Endothelial cell of umbilical vein (primary cell): ENCODE data around the gene TET1. TPM values are rescaled to one million over a fixed set of nuclear protein-coding genes. Genes with fewer than 3 reads are reported as not detected.

Source experiments
- BruUV-seq: library from RNA; stranded (reverse); fragments of 400-500 nt; replicated peaks from 2 replicates; lab custom pipeline; 2021; lab: Mats Ljungman, UMichigan
- CTCF ChIA-PET: fragments of 300-600, 350-600 bp; sonication (Branson Sonifier 250); formaldehyde crosslinking; loops from one replicate; lab custom pipeline; 2021; ENCODE audit warnings: antibody characterized with exemption, inconsistent platforms; lab: Charles Lee
- POLR2A ChIA-PET: fragments of 300-600, 350-600 bp; sonication (Branson Sonifier 250); formaldehyde crosslinking; loops from one replicate; lab custom pipeline; 2021; ENCODE audit warnings: antibody characterized with exemption, inconsistent platforms; lab: Charles Lee
- DNase-seq: peaks from one replicate; pipeline ENCODE4 v3.0.0-alpha.2; 2011; ENCODE audit warnings: low read depth, low spot score
- FAIRE-seq: peaks from 2 replicates; lab custom pipeline; 2011; peaks lifted over from hg19 to GRCh38; lab: Jason Lieb, UNC
- H2AFZ ChIP-seq: 2 replicates; pipeline ENCODE4 v1.6.0; 2012; ENCODE audit warnings: low read depth, low read length, control low read depth, inconsistent platforms
- H3K27ac ChIP-seq: 2 replicates; pipeline ENCODE4 v1.5.1; 2011; ENCODE audit warnings: low read depth, mild to moderate bottlenecking, control low read depth, low read length, moderate library complexity; ENCODE audit not compliant: insufficient read depth
- H3K27me3 ChIP-seq, 2 experiments: 2 replicates each; pipeline versions ENCODE4 v1.6.0 to v1.6.1; 2011; ENCODE audit warnings: low read length in 2 of 2, mixed read lengths in 1 of 2; ENCODE audit not compliant: control insufficient read depth in 2 of 2, insufficient read depth in 2 of 2
- H3K36me3 ChIP-seq, 2 experiments: 2 replicates in 1 of 2; 3 replicates in 1 of 2; pipeline ENCODE4 v1.5.1; 2011; ENCODE audit warnings: low read length in 2 of 2, mild to moderate bottlenecking in 1 of 2, moderate library complexity in 1 of 2; ENCODE audit not compliant: control insufficient read depth in 2 of 2, insufficient read depth in 2 of 2; ENCODE audit errors: extremely low read depth in 1 of 2
- H3K4me1 ChIP-seq: 3 replicates; pipeline ENCODE4 v1.5.1; 2011; ENCODE audit warnings: mild to moderate bottlenecking, low read length; ENCODE audit not compliant: control insufficient read depth, insufficient read depth; ENCODE audit errors: extremely low read depth
- H3K4me2 ChIP-seq: 2 replicates; pipeline ENCODE4 v1.6.1; 2011; ENCODE audit warnings: low read length, control low read depth, mixed read lengths; ENCODE audit not compliant: insufficient read depth
- H3K4me3 ChIP-seq, 3 experiments: fragments of 200-600 bp in 1 of 3; sonication (generic), shearing (Covaris generic) in 1 of 3; replicated peaks in 1 of 3; 2 replicates each; pipeline ENCODE4 v1.5.1; 2011 to 2016; ENCODE audit warnings: control low read depth in 3 of 3, low read length in 3 of 3, mild to moderate bottlenecking in 2 of 3, inconsistent platforms in 1 of 3, low read depth in 1 of 3, moderate library complexity in 1 of 3; ENCODE audit not compliant: insufficient read depth in 1 of 3
- H3K79me2 ChIP-seq: 2 replicates; pipeline ENCODE4 v1.6.0; 2012; ENCODE audit warnings: low read length, inconsistent platforms; ENCODE audit not compliant: control insufficient read depth, insufficient read depth
- H3K9ac ChIP-seq: replicated peaks from 2 replicates; pipeline ENCODE3; 2011; ENCODE audit warnings: low read length, control low read depth; ENCODE audit not compliant: insufficient read depth; ENCODE audit errors: extremely low read depth
- H3K9me1 ChIP-seq: replicated peaks from 3 replicates; pipeline ENCODE4 v1.6.0; 2011; ENCODE audit warnings: mild to moderate bottlenecking, low read length; ENCODE audit not compliant: control insufficient read depth, insufficient read depth; ENCODE audit errors: extremely low read depth
- H3K9me3 ChIP-seq: replicated peaks from 2 replicates; pipeline ENCODE4 v1.5.1; 2012; ENCODE audit warnings: low read length, inconsistent platforms; ENCODE audit not compliant: control insufficient read depth, insufficient read depth
- H4K20me1 ChIP-seq: replicated peaks from 2 replicates; pipeline ENCODE3; 2011; ENCODE audit warnings: mild to moderate bottlenecking, low read length; ENCODE audit not compliant: control insufficient read depth, insufficient read depth; ENCODE audit errors: extremely low read depth
- EZH2 ChIP-seq: IDR thresholded peaks from 2 replicates; pipeline ENCODE4 v1.6.1; 2012; ENCODE audit warnings: borderline replicate concordance, low read depth, mild to moderate bottlenecking, moderate library complexity, low read length, inconsistent platforms; ENCODE audit not compliant: severe bottlenecking
- FOS ChIP-seq: IDR thresholded peaks from 2 replicates; pipeline ENCODE4 v1.6.1; 2011; ENCODE audit warnings: mild to moderate bottlenecking, low read length, moderate library complexity, borderline replicate concordance; ENCODE audit not compliant: insufficient read depth
- GATA2 ChIP-seq: IDR thresholded peaks from 2 replicates; pipeline ENCODE4 v1.7.0; 2011; ENCODE audit warnings: low read depth, mild to moderate bottlenecking, moderate library complexity, mixed read lengths, low read length; ENCODE audit not compliant: insufficient read length, insufficient read depth
- JUN ChIP-seq: IDR thresholded peaks from 2 replicates; pipeline ENCODE4 v1.6.1; 2011; ENCODE audit warnings: borderline replicate concordance, low read depth; ENCODE audit not compliant: insufficient read length, insufficient read depth
- MYC ChIP-seq: IDR thresholded peaks from one replicate; pipeline ENCODE4 v1.6.1; 2011; ENCODE audit warnings: mild to moderate bottlenecking, low read depth, low read length
- POLR2A ChIP-seq: IDR thresholded peaks from 2 replicates; pipeline ENCODE4 v1.6.1; 2012; ENCODE audit warnings: low read depth, mild to moderate bottlenecking, control low read depth, low read length
- POLR2AphosphoS5 ChIP-seq: IDR thresholded peaks from 2 replicates; pipeline ENCODE4 v1.6.1; 2012; ENCODE audit warnings: low read depth, mild to moderate bottlenecking, control low read depth, low read length, moderate library complexity; ENCODE audit not compliant: insufficient read depth
- dilution Hi-C: fragments of 300-500 bp; cut with MboI; formaldehyde crosslinking; loops from one replicate; pipeline ENCODE4 v1.15.0; 2019; ENCODE audit warnings: low sequenced_read_pairs; ENCODE audit not compliant: extremely low pct_ligation_motif_present
- intact Hi-C: fragments of 100-400 bp; cut with micrococcal nuclease; formaldehyde crosslinking; loops from one replicate; pipeline ENCODE4 v1.10.0; 2022
- polyA plus RNA-seq, 4 experiments: library from polyadenylated mRNA; depleted of rRNA in 3 of 4; stranded (reverse) in 3 of 4; unstranded in 1 of 4; fragments of >200 nt; gene quantifications; 2 replicates each; pipeline versions ENCODE4 v1.2.1 to v1.2.3, GENCODE V29; 2011 to 2012; ENCODE audit warnings: missing spikeins in 1 of 4
- total RNA-seq: library from RNA; stranded (reverse); gene quantifications from 2 replicates; pipeline ENCODE4 v1.2.3, GENCODE V29; 2021
- TF ChIP-seq, protein P1 (sequence below): IDR thresholded peaks from 2 replicates; pipeline ENCODE4 v1.6.1; 2011; ENCODE audit not compliant: insufficient read depth, insufficient read length
- TF ChIP-seq, protein P2 (sequence below), 2 donors: IDR thresholded peaks; 1 replicate in 1 of 2; 2 replicates in 1 of 2; pipeline ENCODE4 v1.5.1; 2011; ENCODE audit warnings: low read length in 2 of 2, mild to moderate bottlenecking in 2 of 2, moderate library complexity in 2 of 2, control low read depth in 1 of 2, inconsistent platforms in 1 of 2, low read depth in 1 of 2; ENCODE audit not compliant: insufficient read depth in 1 of 2; ENCODE audit errors: extremely low read depth in 1 of 2

TET1 gene
- total and polyA plus RNA-seq, 2 donors (not counting 3 experiments of a cell fraction or from before 2014, with no cell fraction given) = 0.23 to 1.5 TPM

DNA sequence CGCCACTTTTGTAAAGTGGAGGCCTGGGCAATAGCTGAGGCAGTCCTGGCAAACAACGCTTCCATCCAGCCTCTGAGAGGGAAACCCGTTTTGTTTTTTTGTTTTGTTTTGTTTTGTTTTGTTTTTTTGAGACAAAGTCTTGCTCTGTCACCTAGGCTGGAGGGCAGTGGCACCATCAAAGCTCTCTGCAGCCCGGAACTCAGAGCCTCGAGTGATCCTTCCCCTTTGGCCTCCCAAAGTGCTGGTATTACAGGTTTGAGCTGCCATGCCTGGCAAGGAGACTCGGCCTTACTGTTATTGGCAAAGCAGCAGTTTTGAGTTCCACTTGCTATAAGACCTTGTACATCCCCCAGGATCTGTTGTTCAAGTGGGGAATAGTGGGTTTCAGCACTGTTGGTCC is 22.3 kb upstream of the TET1 start:
- DNase-seq = no peak
- CTCF ChIA-PET = interaction anchor here (0.5 to 0.8 kb wide), 2 partner anchors 12 to 110 kb away, joined by 3 read pairs; no protein-coding TSS in a partner anchor
- Histone ChIP-seq H3K4me3 (no peak overlapping the region), H3K27me3 (no peaks in the 10 kb centered on the region), H3K9me1 (no peaks in the 10 kb centered on the region), H3K4me2 (no peak overlapping the region), H3K27ac (no peak overlapping the region), H3K9ac (no peak overlapping the region), H3K36me3 (no peaks in the 10 kb centered on the region), H3K79me2 (no peaks in the 10 kb centered on the region), H3K9me3 (no peaks in the 10 kb centered on the region), H3K4me1 (no peaks in the 10 kb centered on the region), H2AFZ (no peak overlapping the region), H4K20me1 (no peaks in the 10 kb centered on the region)
- POLR2A ChIA-PET = no interaction called here
- BruUV-seq = no TSS peak
- dilution Hi-C loops = no loop called here
- intact Hi-C loops = no loop called here
- FAIRE-seq = no peak
- no peak for TF ChIP-seq POLR2A
- no peak for TF ChIP-seq GATA2
- no peak for TF ChIP-seq MYC
- TF ChIP-seq EZH2 = no peak
- TF ChIP-seq FOS = no peak
- no peak for TF ChIP-seq JUN
- TF ChIP-seq POLR2AphosphoS5 = no peak
- TF ChIP-seq, protein P1, sequence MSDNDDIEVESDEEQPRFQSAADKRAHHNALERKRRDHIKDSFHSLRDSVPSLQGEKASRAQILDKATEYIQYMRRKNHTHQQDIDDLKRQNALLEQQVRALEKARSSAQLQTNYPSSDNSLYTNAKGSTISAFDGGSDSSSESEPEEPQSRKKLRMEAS = no peak
- TF ChIP-seq, protein P2, sequence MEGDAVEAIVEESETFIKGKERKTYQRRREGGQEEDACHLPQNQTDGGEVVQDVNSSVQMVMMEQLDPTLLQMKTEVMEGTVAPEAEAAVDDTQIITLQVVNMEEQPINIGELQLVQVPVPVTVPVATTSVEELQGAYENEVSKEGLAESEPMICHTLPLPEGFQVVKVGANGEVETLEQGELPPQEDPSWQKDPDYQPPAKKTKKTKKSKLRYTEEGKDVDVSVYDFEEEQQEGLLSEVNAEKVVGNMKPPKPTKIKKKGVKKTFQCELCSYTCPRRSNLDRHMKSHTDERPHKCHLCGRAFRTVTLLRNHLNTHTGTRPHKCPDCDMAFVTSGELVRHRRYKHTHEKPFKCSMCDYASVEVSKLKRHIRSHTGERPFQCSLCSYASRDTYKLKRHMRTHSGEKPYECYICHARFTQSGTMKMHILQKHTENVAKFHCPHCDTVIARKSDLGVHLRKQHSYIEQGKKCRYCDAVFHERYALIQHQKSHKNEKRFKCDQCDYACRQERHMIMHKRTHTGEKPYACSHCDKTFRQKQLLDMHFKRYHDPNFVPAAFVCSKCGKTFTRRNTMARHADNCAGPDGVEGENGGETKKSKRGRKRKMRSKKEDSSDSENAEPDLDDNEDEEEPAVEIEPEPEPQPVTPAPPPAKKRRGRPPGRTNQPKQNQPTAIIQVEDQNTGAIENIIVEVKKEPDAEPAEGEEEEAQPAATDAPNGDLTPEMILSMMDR (IDR thresholded peaks at IDR 0.05; ENCODE audit: extremely low read depth in 1 of 2, insufficient read depth in 1 of 2, low read depth in 1 of 2, low read length in 2 of 2) = no peak
